Activated CD8-positive, alpha-beta memory T cell treated with anti-CD3 and anti-CD28 coated beads for 36 hours (primary cell): Measurements from ENCODE around the gene BACH2. TPM values are rescaled to one million over a fixed set of nuclear protein-coding genes. Genes with fewer than 3 reads are reported as not detected.
"Not testable (repeated sequence)": the region's sequence is repeated elsewhere in the genome, so short reads cannot be mapped to it uniquely, and the experiment has no call there.

ENCODE experiments used
- CTCF ChIA-PET: fragments of 350-600 bp; sonication (Branson Sonifier 250); formaldehyde crosslinking; loops from one replicate; lab custom pipeline; 2021; ENCODE audit warnings: antibody characterized with exemption; lab: Charles Lee
- POLR2A ChIA-PET: fragments of 350-600 bp; sonication (Branson Sonifier 250); formaldehyde crosslinking; loops from one replicate; lab custom pipeline; 2021; ENCODE audit warnings: antibody characterized with exemption; lab: Charles Lee
- total RNA-seq, 2 experiments: library from RNA; stranded (reverse); gene quantifications; one replicate each; pipeline ENCODE4 v1.2.3, GENCODE V29; 2021

The BACH2 gene
- total RNA-seq, 2 experiments from 2014 or later = 52.1 to 55.6 TPM

GRCh38 chr6:89974834-89975233 is 321.8 kb downstream of the BACH2 start:
- ChIA-PET CTCF (no interaction called here), POLR2A (no interaction called here)

- POLR2A ChIA-PET = no interaction called here
- CTCF ChIA-PET = no interaction called here
Measured at GRCh38 chr6:89972025-89972381, 324.6 kb downstream of the BACH2 start.

GRCh38 chr6:89971338-89972024 is 325.2 kb downstream of the BACH2 start:
- POLR2A ChIA-PET, CTCF ChIA-PET: not testable (repeated sequence)

GRCh38 chr6:89970609-89971337 is 325.9 kb downstream of the BACH2 start:
- ChIA-PET POLR2A (no interaction called here), CTCF (no interaction called here)

- ChIA-PET POLR2A (no interaction called here), CTCF (no interaction called here)
Measured at GRCh38 chr6:89970072-89970471, 326.6 kb downstream of the BACH2 start.

- CTCF ChIA-PET = no interaction called here
- POLR2A ChIA-PET = interaction anchor here (0.6 kb wide), 1 partner anchor 33 kb away, joined by 3 read pairs; no protein-coding TSS in a partner anchor
Measured at GRCh38 chr6:89966913-89967312, 329.7 kb downstream of the BACH2 start.

- CTCF ChIA-PET = interaction anchor here (1.1 kb wide), 1 partner anchor 9 kb away, joined by 3 read pairs; no protein-coding TSS in a partner anchor
- POLR2A ChIA-PET = no interaction called here
Measured at GRCh38 chr6:89966228-89966544, 330.5 kb downstream of the BACH2 start.

- POLR2A ChIA-PET = no interaction called here
- CTCF ChIA-PET = interaction anchor here (0.6 to 1.1 kb wide), 2 partner anchors 8 to 231 kb away, joined by 3 read pairs; no protein-coding TSS in a partner anchor
Measured at GRCh38 chr6:89965441-89966227, 331.0 kb downstream of the BACH2 start.

GRCh38 chr6:89963391-89963790 is 333.3 kb downstream of the BACH2 start:
- CTCF ChIA-PET = no interaction called here
- POLR2A ChIA-PET = no interaction called here

- ChIA-PET CTCF (interaction anchor here (0.7 kb wide), 1 partner anchor 10 kb away, joined by 3 read pairs; no protein-coding TSS in a partner anchor), POLR2A (no interaction called here)
Measured at GRCh38 chr6:89961481-89961880, 335.2 kb downstream of the BACH2 start.

- ChIA-PET CTCF (no interaction called here), POLR2A (no interaction called here)
Measured at GRCh38 chr6:89959883-89960282, 336.8 kb downstream of the BACH2 start.

GRCh38 chr6:89956182-89956581 is 340.5 kb downstream of the BACH2 start:
- POLR2A ChIA-PET = no interaction called here
- CTCF ChIA-PET = no interaction called here

GRCh38 chr6:89955364-89955763 is 341.3 kb downstream of the BACH2 start:
- CTCF ChIA-PET = no interaction called here

GRCh38 chr6:89954721-89955148 is 341.9 kb downstream of the BACH2 start:
- ChIA-PET CTCF (interaction anchor here (0.6 to 1.4 kb wide), 4 partner anchors 9 to 155 kb away, joined by 3 read pairs; no protein-coding TSS in a partner anchor), POLR2A (interaction anchor here (0.6 to 1.0 kb wide), 3 partner anchors 46 to 302 kb away, joined by 3 read pairs; no protein-coding TSS in a partner anchor)

More at GRCh38 chr6:89955364-89955763, 341.3 kb downstream of the BACH2 start:
- POLR2A ChIA-PET = interaction anchor here (0.7 kb wide), 1 partner anchor 301 kb away, joined by 3 read pairs; no protein-coding TSS in a partner anchor

GRCh38 chr6:89952686-89953085 is 344.0 kb downstream of the BACH2 start:
- POLR2A ChIA-PET = interaction anchor here (1.0 kb wide), 1 partner anchor 446 kb away, joined by 4 read pairs; no protein-coding TSS in a partner anchor
- CTCF ChIA-PET = interaction anchor here (1.4 kb wide), 1 partner anchor 49 kb away, joined by 3 read pairs; no protein-coding TSS in a partner anchor

GRCh38 chr6:89952105-89952671 is 344.5 kb downstream of the BACH2 start:
- CTCF ChIA-PET = interaction anchor here (0.9 to 1.7 kb wide), 4 partner anchors 10 to 522 kb away, joined by 3 to 7 read pairs (median 3); no protein-coding TSS in a partner anchor
- POLR2A ChIA-PET = interaction anchor here (1.0 kb wide), 1 partner anchor 446 kb away, joined by 4 read pairs; no protein-coding TSS in a partner anchor

GRCh38 chr6:89951574-89952104 is 345.0 kb downstream of the BACH2 start:
- CTCF ChIA-PET = interaction anchor here (0.9 to 1.7 kb wide), 3 partner anchors 10 to 522 kb away, joined by 3 to 7 read pairs (median 3); no protein-coding TSS in a partner anchor
- POLR2A ChIA-PET = no interaction called here

- POLR2A ChIA-PET = no interaction called here
- CTCF ChIA-PET = interaction anchor here (1.3 to 1.7 kb wide), 2 partner anchors 10 to 523 kb away, joined by 3 to 7 read pairs; no protein-coding TSS in a partner anchor
Measured at GRCh38 chr6:89950879-89951391, 345.7 kb downstream of the BACH2 start.
